LNCaP clone FGC (cell line): Measurements from ENCODE around the gene OGDHL.
"Not testable (repeated sequence)": the region's sequence is repeated elsewhere in the genome, so short reads cannot be mapped to it uniquely, and the experiment has no call there.

ENCODE experiments used
- DNase-seq: peaks from one replicate; pipeline ENCODE4 v3.0.0-alpha.2; 2011; ENCODE audit warnings: low read depth
- H3K4me3 ChIP-seq: 2 replicates; pipeline ENCODE4 v1.5.1; 2011; ENCODE audit warnings: mild to moderate bottlenecking, low read depth, low read length, control low read depth
- TF ChIP-seq, protein P1 (sequence below): IDR thresholded peaks from 2 replicates; pipeline ENCODE4 v1.5.1; 2012; ENCODE audit warnings: mild to moderate bottlenecking; ENCODE audit not compliant: control insufficient read depth, insufficient read depth; ENCODE audit errors: extremely low read depth

Gene OGDHL

DNA sequence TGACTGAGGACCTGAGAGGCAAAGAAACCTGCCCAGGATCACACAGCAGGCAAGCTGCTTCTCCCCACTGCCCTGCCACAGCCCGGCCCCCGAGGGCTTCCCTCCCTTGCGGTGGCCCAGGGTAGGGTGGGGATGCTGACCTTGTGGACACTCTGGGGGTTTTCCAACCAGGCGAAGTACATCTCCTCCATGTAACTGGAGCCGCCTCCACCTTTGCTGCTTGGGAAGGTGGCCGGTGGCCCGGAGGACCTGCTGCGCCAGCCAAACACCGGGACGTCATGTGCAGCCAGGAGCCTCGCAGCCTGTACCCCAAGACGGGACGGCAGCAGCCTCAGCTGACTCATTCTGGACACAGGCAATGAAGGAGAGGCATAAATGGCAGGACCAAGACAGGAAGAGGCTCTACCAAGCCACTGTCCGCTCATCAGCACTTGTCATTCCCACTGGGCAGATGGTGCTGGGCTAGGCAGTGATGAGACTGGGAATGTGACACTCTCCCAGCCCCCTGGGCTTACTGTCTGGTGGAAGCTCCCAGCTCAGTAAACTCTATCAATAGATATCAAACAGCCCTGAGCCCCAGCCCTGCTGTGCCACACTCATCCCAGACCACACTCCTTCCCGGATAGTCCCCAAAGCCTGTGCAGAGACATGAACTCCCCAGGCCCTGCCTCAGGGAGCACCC, 3.7 kb downstream of the OGDHL start:
- no peak overlapping the region for H3K4me3 ChIP-seq
- TF ChIP-seq, protein P1, sequence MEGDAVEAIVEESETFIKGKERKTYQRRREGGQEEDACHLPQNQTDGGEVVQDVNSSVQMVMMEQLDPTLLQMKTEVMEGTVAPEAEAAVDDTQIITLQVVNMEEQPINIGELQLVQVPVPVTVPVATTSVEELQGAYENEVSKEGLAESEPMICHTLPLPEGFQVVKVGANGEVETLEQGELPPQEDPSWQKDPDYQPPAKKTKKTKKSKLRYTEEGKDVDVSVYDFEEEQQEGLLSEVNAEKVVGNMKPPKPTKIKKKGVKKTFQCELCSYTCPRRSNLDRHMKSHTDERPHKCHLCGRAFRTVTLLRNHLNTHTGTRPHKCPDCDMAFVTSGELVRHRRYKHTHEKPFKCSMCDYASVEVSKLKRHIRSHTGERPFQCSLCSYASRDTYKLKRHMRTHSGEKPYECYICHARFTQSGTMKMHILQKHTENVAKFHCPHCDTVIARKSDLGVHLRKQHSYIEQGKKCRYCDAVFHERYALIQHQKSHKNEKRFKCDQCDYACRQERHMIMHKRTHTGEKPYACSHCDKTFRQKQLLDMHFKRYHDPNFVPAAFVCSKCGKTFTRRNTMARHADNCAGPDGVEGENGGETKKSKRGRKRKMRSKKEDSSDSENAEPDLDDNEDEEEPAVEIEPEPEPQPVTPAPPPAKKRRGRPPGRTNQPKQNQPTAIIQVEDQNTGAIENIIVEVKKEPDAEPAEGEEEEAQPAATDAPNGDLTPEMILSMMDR: no peak

DNA sequence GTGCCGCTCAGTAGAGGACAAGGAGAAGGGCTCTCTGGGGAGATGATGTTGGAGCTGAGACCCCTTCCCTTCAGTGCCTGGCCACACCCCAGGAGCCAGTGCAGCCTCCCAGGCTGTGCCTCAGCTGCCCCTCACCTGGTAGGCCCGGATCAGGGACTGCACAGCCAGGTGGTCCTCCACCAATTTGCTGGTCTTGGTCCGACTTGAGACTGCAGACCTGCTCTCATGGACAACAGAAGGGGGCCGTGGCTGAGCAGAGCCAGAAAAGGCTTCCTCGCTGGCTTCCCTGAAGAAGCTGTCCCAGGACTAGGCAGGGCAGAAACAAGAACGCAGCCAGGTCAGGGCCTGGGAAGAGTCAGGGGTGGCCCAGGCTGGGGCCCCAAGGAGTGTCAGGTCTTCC, 5.5 kb downstream of the OGDHL start:
- no peak for DNase-seq
- TF ChIP-seq, protein P1: no peak
- no peak overlapping the region for H3K4me3 ChIP-seq

More for the DNA sequence above, 3.7 kb downstream of the OGDHL start:
- DNase-seq: no peak

DNA sequence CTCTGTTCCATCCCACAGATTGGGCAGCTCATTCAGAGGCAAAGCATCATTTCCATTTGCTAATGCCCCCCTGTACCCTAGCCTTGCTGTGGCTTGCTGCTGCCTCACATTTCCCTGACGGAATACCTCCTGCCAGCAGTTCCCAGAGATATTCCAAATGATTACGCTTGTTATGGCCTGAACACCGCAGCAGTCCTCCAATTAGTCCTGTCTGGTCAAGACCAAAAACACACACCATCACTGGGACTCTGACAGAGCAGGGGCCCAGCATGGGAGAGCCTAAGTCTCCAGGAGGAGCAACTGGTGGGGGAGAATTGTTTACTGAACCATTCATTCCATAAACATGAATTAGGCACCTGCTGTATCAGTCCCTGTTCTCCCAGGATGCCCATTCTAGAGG, 6.1 kb downstream of the OGDHL start:
- no peak overlapping the region for H3K4me3 ChIP-seq
- DNase-seq: no peak
- TF ChIP-seq, protein P1: no peak

DNA sequence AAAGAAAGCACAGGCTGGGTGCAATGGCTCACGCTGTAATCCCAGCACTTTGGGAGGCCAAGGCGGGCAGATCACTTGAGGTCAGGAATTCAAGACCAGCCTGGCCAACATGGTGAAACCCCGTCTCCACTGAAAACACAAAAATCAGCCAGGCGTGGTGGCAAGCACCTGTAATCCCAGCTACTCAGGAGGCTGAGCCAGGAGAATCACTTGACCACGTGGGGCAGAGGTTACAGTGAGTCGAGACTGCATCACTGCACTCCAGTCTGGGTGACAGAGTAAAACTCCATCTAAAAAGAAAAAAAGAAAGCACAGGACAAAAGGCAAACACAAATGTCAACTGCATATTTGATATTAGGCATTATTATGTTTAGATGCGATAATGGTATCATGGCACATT, 7.2 kb downstream of the OGDHL start:
- not testable (repeated sequence) for DNase-seq

DNA sequence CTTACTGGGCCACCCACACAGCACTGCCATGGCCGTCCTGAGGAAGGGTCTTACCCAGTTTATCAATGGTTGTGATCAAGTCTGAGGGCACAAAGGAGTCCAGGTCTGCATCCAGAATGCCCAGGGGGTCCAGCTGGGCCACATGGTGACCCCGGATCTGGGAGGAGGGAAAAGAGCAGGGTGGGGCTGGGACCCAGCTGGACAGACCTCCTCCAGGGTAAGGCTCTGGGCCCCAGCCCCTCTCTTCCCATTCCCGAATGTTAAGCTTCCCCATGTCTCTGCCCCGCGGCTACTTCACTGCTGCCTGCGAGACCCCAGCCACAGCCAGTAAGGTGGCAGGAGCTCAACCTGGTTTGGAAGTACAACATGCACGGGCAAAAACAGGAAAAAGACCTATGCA, 9.5 kb downstream of the OGDHL start:
- TF ChIP-seq, protein P1: no peak
- no peak for DNase-seq
- no peak overlapping the region for H3K4me3 ChIP-seq

More for the DNA sequence above, 7.2 kb downstream of the OGDHL start:
- H3K4me3 ChIP-seq: not testable (repeated sequence)

DNA sequence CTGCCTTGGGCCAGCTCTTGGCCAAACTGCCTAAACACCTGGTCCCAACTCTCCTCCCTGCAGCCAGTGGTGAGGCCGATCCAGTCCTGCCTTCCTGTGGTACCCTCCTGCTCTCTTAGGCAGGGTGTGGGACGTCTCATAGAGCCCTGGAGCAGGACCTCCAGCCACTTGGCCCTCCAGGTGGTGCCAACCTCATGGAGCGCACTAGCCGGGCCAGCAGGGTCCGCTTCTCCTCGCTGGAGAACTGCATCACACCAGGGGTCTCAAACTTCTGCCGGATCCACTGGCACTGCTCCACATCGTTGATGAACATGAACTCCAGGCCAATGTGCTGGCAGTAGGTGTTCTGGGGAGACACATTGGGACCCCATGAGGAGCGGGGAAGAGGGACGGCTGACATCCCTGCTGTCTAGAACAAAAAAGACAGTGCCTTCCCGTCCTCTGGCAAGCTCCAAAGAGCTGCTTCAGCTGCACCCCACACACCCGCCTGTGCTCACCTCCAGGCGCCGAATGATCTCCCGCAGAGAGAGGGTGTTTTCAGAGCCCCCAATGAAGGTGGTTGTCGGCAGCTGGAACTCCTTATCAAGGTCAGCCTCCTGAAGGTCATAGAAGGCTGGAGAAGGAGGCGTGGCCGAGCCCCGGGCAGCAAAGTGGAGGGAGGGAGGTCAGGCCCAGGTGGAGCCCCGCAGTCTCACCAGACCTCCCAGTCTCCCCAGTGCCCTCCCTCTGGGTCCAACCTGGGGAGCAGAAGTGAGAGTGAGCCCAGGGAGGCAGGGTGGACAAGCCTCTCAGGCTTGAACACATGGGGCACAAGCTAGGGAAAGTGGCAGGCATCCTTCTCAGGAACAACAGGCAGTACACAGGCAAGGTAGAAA, 10.2 kb downstream of the OGDHL start:
- TF ChIP-seq, protein P1: no peak
- no peak for DNase-seq
- H3K4me3 ChIP-seq: no peak overlapping the region

DNA sequence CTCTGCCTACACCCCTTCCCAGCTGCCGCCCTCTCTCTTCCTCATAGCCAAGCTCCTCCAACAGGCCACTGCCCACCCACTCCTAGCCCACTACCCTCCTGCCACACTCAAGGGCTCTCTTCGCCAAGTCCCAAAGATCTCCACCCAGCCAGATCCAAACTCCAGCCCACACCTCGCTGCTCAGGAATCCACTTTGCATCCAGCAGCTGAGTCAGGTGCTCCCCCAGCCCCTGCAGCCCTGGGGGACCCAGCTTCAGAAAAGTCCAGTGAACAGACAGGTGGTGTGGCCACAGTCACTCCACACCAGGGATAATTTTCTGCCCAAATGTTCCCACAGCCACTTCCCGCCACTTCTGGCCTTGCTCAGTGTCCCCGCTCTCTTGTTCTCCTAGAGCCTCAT, 10.9 kb downstream of the OGDHL start:
- H3K4me3 ChIP-seq: no peak overlapping the region
- TF ChIP-seq, protein P1: no peak
- DNase-seq: no peak
